ENCODE data around the gene ZNF519. TPM values are rescaled to one million over a fixed set of nuclear protein-coding genes. Genes with fewer than 3 reads are reported as not detected.

The ZNF519 gene
- total RNA-seq, 1 donor from 2014 or later: not detected

DNA sequence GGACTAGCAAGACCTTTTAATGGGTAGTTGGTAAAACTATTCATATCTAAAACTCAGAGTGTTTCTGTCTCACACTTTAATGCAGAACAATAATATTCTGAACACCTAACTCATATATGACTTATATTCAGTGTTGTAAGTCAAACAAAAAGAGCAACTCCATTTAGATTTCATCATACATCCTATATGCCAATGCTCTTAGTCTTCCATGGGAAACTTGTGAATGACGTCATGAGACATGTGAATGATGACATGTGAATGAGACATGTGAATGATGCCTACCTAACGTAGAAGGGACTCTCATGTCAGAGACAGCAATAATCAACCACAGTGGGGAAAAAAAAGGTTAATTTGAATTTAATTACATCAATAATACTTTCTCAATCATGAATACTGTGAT lies 28.0 kb downstream of the ZNF519 start:
- no peak overlapping the region for H3K27ac ChIP-seq
- H3K4me1 ChIP-seq: no peaks in the 10 kb centered on the region
- DNase-seq (ENCODE audit: low spot score in 2 of 2): no peak
- H3K27me3 ChIP-seq: no peaks in the 10 kb centered on the region
- no peak overlapping the region for H3K4me3 ChIP-seq
- TF ChIP-seq CTCF (IDR thresholded peaks at IDR 0.05): no peak
- peaks cover 0 to 8% of the 10 kb centered on the region in 2 donors for H3K36me3 ChIP-seq
- peaks cover 0 to 41% of the 10 kb centered on the region in 2 donors for H3K9me3 ChIP-seq
- intact Hi-C loops (cut with DNase I): no loop called here

DNA sequence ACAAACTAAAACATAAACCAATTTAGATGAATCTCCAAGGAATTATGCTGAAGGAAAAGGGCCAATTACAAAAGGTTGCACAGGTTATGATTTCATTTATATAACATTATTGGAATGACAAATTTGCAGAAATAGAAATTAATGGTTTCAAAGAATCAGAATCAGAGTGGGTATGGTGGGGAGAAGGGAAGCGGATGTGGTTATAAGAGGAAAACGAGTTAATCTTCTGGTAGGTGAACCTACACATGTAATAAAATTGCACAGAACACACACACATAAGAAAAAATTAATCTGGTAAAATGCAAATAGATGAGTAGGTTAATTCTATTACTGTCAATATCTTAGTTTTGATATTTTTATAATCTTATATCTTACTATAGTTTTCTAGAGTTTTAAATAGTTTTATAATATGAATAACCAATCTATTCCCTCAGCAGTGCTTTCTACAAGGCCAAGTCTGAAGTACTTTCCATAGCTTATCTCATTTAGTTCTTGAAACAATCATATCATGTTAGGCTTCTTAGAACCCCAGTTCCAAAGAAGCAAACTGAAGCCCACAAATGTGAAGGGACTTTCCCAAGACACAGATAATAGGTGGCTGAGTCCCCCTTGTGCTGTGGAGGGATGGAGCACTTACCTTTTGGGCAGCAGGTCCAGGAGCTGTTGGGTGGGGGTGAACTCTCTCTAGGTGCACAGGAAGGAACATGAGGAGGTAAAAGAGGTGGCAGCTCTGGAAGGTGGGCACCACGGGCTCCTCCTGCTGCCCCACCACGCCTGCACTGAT lies 31.5 kb downstream of the ZNF519 start:
- Histone ChIP-seq H3K4me3 (no peak overlapping the region), H3K4me1 (no peaks in the 10 kb centered on the region), H3K27ac (no peak overlapping the region), H3K27me3 (no peaks in the 10 kb centered on the region), H3K36me3 (peaks cover 0 to 4% of the 10 kb centered on the region in 2 donors), H3K9me3 (peaks cover 0 to 23% of the 10 kb centered on the region in 2 donors)
- intact Hi-C loops (cut with DNase I): no loop called here
- DNase-seq (ENCODE audit: low spot score in 2 of 2): no peak
- no peak for TF ChIP-seq CTCF (IDR thresholded peaks at IDR 0.05)

GRCh38 chr18:14098428-14098827 lies 33.8 kb downstream of the ZNF519 start:
- intact Hi-C loops (cut with DNase I): no loop called here

DNA sequence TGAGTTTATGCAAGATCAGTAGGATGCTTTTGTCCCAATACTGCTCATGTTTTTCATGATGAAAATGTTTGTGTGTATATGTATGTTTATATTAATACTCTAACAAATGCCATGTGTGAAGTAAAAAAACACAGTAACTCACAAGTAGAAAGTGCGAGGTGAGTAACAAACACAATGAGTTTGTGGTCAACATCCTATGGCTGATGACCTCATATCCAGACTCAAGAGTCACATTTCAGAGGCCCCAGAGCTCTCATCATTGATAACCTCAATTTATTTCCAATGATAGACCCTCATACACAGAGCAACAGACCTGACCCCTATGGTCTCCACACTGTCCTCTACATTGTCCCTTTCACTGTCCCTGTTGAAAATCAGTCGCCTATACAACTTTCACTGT lies 34.5 kb downstream of the ZNF519 start:
- no peaks in the 10 kb centered on the region for H3K4me1 ChIP-seq
- DNase-seq (ENCODE audit: low spot score in 2 of 2): no peak
- H3K27ac ChIP-seq: no peak overlapping the region
- no peak overlapping the region for H3K4me3 ChIP-seq
- intact Hi-C loops (cut with DNase I): no loop called here
- no peaks in the 10 kb centered on the region for H3K27me3 ChIP-seq
- TF ChIP-seq CTCF (IDR thresholded peaks at IDR 0.05): no peak
- H3K36me3 ChIP-seq: no peaks in the 10 kb centered on the region
- no peaks in the 10 kb centered on the region for H3K9me3 ChIP-seq

More at GRCh38 chr18:14098428-14098827, 33.8 kb downstream of the ZNF519 start:
- Histone ChIP-seq H3K4me3 (no peak overlapping the region), H3K36me3 (no peaks in the 10 kb centered on the region), H3K27me3 (no peaks in the 10 kb centered on the region), H3K9me3 (peaks cover 0 to under 1% of the 10 kb centered on the region in 2 donors), H3K27ac (no peak overlapping the region), H3K4me1 (no peaks in the 10 kb centered on the region)
- no peak for DNase-seq (ENCODE audit: low spot score in 2 of 2)
- TF ChIP-seq CTCF (IDR thresholded peaks at IDR 0.05): no peak

DNA sequence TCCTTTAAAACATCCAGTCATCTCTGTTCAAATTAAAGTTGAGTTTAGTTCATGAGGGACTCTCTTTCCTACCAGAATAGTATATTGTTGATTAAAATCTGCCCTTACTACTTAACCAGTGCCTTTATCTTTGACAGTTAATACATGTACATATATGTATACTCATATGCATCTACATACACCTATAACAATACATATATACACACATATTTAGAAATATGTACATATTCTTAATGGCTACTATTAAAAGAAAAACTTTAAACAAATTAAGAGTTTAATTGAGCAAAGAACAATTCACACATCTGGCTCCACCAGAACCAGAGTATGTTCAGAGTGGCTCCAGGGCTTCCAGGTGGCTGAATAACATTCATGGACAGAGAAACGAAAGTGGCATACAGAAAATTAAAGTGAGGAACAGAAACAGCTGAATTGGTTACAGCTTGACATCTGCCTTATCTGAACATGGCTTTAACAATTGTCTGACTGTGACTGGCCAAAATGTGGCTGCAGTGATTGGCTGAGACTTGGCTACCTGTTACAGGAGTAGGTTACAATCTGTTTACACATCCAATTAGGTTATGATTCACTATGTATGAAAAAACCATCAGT lies 38.8 kb downstream of the ZNF519 start:
- no peak overlapping the region for H3K27ac ChIP-seq
- no peak for DNase-seq (ENCODE audit: low spot score in 2 of 2)
- no peaks in the 10 kb centered on the region for H3K9me3 ChIP-seq
- TF ChIP-seq CTCF (IDR thresholded peaks at IDR 0.05): no peak
- no peaks in the 10 kb centered on the region for H3K36me3 ChIP-seq
- intact Hi-C loops (cut with DNase I): no loop called here
- no peaks in the 10 kb centered on the region for H3K4me1 ChIP-seq
- no peaks in the 10 kb centered on the region for H3K27me3 ChIP-seq
- H3K4me3 ChIP-seq: no peak overlapping the region
